Skin epidermis (tissue), 12 donors: ENCODE measurements around the gene NALF2.

Experiments
- H3K27ac ChIP-seq, 21 experiments: fragments of 200-600 bp; sonication (generic) in 11 of 21; one replicate each; pipeline ENCODE4 v1.5.0; 2020; ENCODE audit warnings: mild to moderate bottlenecking in 3 of 21, inconsistent platforms in 2 of 21, moderate library complexity in 2 of 21
- H3K4me3 ChIP-seq, 7 experiments: fragments of 200-600 bp; sonication (generic) in 2 of 7; one replicate each; pipeline ENCODE4 v1.5.0; 2020; ENCODE audit warnings: inconsistent platforms in 2 of 7, mild to moderate bottlenecking in 2 of 7, moderate library complexity in 1 of 7

Gene NALF2

DNA sequence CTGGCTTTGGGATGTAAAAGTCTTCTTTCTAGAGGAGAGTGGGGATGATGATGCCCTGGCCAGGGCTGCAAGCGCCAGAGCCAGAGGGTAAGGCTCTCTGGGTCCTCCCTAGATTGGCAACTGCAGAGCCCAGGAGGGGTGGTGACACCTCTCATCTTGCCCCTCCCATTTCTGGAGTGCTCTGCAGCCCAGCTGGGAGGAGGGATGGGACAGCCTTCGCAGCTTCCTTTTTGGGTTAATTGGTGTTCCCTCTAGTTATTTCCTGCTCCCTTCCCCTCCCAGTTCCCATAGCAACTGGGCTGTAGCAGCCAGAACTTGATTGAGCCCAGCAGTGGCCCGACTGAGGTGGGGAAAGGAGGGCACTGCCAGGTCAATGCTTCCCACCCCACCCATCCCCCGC is 19.2 kb downstream of the NALF2 start:
- H3K27ac ChIP-seq, result no peak overlapping the region

DNA sequence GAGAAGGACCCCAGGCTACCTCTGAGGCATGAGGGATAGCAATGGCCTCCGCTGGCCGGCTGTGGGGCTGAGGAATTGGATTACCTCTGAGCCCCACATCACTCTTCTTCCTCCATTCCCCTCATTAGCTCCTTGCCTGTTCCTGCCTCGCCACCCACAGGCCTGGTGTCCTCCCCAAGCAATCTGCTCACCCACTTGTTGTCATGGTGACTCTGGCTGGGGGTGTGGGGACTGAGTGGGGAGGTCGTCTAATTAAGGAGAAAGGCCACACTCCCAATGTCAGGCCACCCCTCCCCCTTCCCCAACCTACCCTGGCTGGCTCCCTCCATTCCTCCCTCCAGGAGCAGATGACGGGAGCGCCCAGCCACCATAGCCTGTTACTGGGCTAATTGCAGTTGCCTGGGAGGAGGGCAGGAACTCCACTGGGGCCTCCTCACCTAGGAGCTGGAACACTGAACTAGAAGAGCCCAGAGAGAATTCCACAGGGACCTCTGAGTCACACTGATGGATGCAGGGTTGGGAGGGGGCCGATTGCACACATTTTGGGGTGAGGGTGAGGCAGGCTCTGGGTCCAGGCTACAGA is 20.7 kb downstream of the NALF2 start:
- Histone ChIP-seq H3K27ac (no peak overlapping the region), H3K4me3 (no peak overlapping the region)

More for the DNA sequence above, 19.2 kb downstream of the NALF2 start:
- H3K4me3 ChIP-seq, result no peak overlapping the region

- no peak overlapping the region for H3K27ac ChIP-seq
Measured at GRCh38 chrX:69530306-69530705, 26.2 kb downstream of the NALF2 start.

GRCh38 chrX:69531031-69531755 is 27.1 kb downstream of the NALF2 start:
- H3K27ac ChIP-seq, result no peak overlapping the region
- no peak overlapping the region for H3K4me3 ChIP-seq

More at GRCh38 chrX:69530306-69530705, 26.2 kb downstream of the NALF2 start:
- H3K4me3 ChIP-seq, result no peak overlapping the region

- no peak overlapping the region for H3K4me3 ChIP-seq
- H3K27ac ChIP-seq, result no peak overlapping the region
Measured at GRCh38 chrX:69535661-69536060, 31.5 kb downstream of the NALF2 start.

DNA sequence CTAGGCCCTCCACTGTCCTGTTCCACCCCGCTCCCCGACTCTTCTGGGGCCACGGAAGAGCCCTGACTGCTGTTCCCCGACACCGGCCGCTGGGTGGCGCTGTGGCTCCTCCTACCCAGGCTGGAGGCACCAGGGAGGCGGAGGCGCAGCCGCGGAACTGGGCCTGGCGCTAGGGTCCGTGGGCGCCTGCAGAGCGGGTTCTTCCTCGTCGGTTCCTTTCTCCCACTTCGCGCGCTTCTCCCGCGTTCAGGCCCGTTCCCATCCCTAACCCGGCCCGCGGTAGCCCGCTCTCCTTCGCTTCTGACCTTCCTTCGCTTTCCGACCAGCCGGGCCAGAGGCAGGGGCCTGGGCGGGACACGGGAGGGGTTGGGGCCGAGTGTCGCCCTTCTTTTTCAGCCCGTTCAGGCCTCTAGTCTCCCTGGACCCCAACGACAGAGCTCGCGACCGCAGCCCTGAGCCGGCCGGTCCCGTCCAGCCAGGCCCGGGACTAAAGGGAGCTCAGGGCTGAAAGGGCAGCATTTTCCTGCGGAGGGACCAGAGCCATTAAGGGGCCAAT is 34.3 kb downstream of the NALF2 start:
- H3K27ac ChIP-seq, result peak overlapping the region in 3 of 21 experiments; percentile 3 to 50 (median 15)
- peak overlapping the region; percentile 17 to 44 (median 26) for H3K4me3 ChIP-seq

DNA sequence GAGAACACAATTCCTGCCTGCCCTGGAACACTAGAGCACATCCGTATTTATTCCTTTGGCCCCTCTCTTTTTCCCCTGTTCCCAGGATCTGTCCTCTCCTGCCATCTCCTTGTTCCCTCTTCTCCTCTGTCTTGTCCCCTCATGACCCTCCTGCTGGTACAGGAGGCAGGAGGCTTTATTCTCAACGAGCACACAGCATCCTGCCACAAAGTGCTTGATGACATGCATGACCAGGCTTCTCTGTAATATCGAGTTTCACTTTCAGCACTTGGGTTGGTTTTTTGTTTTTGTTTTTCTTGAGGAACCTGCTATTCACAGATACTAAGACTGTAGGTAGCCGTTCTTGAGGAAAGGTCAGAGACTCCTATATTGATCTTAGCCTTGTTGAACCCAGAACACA is 35.3 kb downstream of the NALF2 start:
- Histone ChIP-seq H3K27ac (no peak overlapping the region), H3K4me3 (no peak overlapping the region)

DNA sequence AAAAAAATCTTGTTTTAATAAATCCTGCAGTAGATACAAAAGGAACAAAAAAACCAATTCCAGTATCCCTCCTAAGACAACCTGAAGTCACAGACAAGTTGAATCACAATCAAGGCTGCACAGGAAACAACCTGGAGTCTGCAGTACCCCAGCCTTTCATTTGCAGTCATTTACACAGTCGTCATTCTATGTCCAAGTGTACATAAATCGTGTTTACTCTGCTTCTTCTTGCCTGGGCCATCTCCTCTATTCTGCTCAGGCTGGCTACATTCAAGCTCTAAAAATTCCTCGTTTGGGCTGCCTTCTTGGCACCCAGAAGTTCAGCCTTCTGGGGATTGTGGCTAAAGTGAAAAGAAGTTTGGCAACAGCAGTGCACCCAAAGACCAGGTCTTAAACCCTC is 37.8 kb downstream of the NALF2 start:
- H3K27ac ChIP-seq, result no peak overlapping the region
- no peak overlapping the region for H3K4me3 ChIP-seq

DNA sequence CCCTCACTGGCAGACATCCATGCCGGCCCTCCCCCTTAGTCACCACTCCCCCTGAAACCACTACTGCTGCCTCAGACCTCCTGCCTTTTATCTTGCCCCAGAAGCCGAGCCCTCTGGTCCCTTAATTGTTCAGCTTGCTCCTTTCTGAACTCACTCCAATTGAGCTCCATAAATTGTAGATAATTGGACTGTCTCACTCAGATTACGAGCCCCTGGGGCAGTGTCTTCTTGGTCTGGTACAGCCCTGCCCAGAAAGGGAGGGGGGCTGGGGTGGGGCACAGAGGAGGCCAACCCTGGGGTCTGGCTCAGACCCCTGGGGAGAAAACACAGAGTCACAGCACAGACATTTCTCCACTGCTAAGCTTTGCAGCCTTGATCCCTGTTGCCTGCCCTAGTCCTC is 39.4 kb downstream of the NALF2 start:
- no peak overlapping the region for H3K27ac ChIP-seq
- H3K4me3 ChIP-seq, result no peak overlapping the region

GRCh38 chrX:69546417-69546816 is 42.3 kb downstream of the NALF2 start:
- Histone ChIP-seq H3K4me3 (no peak overlapping the region), H3K27ac (no peak overlapping the region)

DNA sequence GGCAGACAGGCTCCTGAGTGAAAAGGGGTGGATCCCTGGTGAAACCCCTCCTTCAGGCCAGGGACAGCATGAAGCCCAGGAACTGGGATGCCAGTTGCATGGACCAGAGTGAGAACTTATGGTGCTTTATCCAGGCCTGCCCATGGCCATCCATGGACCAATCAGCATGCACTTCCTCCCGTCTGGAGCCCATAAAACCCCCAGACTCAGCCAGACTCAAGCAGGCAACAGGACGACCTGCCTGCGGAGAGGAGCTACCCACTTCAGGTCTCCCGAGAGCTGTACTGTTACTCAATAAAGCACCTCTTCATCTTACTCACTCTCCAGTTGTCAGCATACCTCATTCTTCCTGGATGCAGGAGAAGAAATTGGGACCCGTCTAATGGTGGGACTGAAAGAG is 42.9 kb downstream of the NALF2 start:
- H3K27ac ChIP-seq, result no peak overlapping the region
- no peak overlapping the region for H3K4me3 ChIP-seq

GRCh38 chrX:69551421-69552009 is 47.4 kb downstream of the NALF2 start:
- H3K27ac ChIP-seq, result no peak overlapping the region
- H3K4me3 ChIP-seq, result no peak overlapping the region

DNA sequence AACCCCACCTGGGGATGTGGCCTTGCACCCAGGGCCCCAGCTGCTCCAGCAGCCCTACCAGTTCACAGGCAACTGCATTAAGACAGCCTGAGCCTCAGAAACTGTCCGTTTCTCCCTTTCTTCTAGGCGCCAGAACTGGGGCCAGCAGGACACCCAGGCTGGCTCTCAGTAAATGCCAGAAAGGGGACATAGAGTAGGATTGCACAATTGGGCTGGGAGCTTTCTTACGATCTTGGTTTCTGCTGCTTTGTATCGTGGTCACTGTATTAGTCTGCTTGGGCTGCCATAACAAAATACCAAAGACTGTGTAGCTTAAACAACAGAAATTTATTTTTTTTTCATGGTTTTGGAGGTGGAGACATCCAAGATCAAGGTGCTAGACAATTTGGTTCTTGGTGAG is 48.4 kb downstream of the NALF2 start:
- no peak overlapping the region for H3K27ac ChIP-seq
- H3K4me3 ChIP-seq, result no peak overlapping the region
